GM12864 (cell line): ENCODE data around the gene ADIPOR2.

ENCODE experiments used
- DNase-seq: peaks from one replicate; pipeline ENCODE4 v3.0.0-alpha.2; 2011; ENCODE audit warnings: low read depth
- H3K4me3 ChIP-seq: 2 replicates; pipeline ENCODE4 v1.5.1; 2011; ENCODE audit warnings: mild to moderate bottlenecking, low read depth, low read length, control low read depth
- TF ChIP-seq, protein P1 (sequence below): IDR thresholded peaks from 2 replicates; pipeline ENCODE4 v1.5.1; 2011; ENCODE audit warnings: low read depth, mild to moderate bottlenecking, moderate library complexity, low read length, control low read depth, inconsistent platforms; ENCODE audit errors: missing control alignments

ADIPOR2 gene

DNA sequence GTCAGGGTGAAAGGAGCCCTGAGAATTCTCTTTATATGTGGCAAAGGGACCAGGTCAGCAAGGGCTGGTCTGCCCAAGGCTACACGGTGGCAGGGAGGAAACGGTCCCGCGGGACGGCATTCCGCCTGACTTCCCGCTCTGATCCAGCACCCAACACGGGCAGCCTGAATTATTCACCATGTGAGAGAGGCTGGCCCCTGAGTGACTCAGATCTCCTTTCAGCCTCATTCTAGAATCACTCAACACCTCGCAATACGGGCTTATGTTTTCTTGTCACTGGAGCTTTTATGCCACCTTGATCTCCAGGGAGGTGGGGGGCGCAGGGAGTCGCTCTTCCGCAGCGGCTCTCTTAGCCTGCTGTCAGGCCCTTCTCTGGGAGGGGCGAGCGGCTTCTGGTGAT lies 138.0 kb downstream of the ADIPOR2 start:
- TF ChIP-seq, protein P1, sequence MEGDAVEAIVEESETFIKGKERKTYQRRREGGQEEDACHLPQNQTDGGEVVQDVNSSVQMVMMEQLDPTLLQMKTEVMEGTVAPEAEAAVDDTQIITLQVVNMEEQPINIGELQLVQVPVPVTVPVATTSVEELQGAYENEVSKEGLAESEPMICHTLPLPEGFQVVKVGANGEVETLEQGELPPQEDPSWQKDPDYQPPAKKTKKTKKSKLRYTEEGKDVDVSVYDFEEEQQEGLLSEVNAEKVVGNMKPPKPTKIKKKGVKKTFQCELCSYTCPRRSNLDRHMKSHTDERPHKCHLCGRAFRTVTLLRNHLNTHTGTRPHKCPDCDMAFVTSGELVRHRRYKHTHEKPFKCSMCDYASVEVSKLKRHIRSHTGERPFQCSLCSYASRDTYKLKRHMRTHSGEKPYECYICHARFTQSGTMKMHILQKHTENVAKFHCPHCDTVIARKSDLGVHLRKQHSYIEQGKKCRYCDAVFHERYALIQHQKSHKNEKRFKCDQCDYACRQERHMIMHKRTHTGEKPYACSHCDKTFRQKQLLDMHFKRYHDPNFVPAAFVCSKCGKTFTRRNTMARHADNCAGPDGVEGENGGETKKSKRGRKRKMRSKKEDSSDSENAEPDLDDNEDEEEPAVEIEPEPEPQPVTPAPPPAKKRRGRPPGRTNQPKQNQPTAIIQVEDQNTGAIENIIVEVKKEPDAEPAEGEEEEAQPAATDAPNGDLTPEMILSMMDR, result no peak
- DNase-seq, result no peak
- H3K4me3 ChIP-seq, result no peak overlapping the region

DNA sequence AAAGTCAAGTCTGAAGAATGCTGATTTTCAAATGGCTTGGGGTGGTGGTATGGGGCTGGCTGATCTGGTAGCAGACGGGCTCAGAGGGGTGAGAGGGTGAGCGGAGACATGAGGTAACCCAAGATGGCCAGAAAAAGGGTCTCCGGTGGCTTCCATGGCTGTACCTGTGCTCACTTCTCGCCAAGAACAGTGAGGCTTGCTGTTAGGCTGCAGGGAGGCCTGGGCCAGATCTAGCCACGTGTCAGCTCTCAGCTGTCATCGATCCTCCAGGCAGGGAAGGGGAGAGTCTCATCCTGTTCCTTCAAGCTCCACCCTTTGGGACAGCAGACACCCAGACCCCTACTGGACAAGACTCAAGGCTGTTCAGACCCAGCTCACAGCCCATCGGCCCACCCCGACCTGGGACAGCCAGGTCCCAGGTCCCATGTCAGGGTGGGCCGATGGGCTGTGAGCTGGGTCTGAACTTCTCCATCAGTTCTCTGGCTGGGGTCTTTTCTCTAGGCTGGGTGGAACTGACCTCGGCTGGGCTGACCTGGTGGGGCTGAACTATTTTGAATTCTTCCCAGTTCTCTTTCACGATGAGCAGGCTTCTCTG lies 138.5 kb downstream of the ADIPOR2 start:
- no peak overlapping the region for H3K4me3 ChIP-seq
- TF ChIP-seq, protein P1, result no peak
- DNase-seq, result no peak

DNA sequence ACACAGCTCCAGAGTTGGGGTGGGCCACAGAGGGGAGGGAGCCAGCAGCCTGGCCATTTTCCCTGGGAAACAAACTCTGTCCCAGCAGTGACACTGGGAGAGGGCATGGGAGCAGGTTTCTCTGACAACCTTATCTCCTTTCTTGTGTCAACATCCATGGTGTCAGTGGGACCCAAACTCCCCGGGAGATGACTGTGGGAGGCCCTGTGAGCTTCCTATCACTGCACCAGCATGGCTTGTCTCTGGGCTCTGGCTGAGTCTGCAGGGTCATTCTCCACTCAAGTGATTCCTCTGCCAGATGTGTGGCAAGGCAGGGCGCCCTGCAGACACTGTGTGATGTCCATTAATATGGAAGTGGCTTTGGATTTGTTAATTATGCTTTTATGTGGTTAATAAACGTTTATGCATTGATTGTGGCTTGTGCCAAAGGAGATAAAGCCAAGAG lies 139.6 kb downstream of the ADIPOR2 start:
- H3K4me3 ChIP-seq, result no peak overlapping the region
- DNase-seq, result no peak
- TF ChIP-seq, protein P1, result no peak

DNA sequence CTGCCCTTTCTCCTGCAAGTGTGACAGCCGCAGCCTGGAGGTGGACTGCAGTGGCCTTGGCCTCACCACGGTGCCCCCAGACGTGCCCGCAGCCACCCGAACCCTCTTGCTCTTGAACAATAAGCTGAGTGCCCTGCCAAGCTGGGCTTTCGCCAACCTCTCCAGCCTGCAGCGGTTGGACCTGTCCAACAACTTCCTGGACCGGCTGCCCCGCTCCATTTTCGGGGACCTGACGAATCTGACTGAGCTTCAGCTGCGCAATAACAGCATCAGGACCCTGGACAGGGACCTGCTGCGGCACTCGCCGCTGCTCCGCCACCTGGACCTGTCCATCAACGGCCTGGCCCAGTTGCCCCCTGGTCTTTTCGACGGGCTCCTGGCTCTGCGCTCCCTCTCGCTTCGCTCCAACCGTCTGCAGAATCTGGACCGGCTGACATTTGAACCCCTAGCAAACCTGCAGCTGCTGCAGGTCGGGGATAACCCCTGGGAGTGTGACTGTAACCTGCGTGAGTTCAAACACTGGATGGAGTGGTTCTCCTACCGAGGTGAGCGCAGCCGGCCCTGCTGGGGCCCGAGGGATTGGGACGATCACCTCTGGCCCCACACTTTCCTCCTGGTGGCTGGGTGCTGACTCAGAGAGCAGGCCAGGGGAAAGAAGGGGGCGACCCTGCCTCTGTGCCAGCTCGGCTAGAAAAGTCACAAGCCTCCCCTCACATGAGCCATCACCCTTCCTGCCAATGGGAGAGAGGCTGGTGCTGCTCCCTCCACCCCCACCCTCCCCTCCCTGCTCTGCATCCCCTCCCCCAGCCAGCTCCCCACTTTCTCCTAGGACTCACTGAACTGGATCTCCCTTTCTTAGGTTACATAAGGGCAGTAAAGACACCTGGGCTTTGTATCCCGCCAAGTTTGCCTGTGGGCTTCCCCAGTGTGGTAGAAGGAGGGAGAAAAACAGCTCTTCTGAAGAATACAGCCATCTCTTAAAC lies 140.4 kb downstream of the ADIPOR2 start:
- H3K4me3 ChIP-seq, result no peak overlapping the region
- DNase-seq, result no peak
- TF ChIP-seq, protein P1, result no peak

DNA sequence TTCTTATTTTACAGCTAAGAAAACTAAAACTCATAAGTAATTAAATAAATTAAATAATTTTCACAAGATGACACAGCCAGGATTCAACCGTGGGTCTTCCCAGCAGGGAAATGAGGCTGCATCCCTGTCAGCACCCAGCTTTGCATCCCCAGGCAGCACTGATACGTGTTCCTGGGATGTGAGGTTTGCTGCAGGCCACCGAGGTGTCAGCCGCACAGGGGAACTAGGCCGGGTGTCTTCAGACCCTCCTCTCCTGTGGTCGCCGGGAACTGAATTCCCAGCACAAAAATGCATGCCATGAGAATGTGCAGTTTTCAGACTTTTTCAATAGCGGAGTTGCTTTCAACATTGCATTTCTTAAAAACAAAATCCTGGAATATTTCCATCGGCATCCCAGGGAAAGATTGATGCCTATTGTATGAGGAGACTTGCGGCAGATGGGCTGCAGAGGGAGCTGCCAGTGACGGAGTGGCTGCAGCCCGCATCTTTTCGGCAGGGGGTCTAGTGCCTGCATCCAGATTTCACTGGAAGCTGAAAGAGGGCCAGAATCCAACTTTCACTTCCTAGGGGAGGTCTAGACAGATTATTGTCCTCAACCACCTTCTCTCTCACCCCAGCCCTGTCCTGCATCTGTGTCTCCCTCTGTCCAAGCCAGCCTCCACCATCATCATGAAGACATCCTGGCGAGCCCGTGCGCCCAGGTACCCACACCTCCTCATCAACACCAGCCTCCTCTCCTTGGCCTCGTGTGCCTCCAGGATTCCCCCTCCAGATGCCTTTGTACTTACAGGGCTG lies 142.1 kb downstream of the ADIPOR2 start:
- DNase-seq, result no peak
- TF ChIP-seq, protein P1, result no peak
- H3K4me3 ChIP-seq, result no peak overlapping the region

DNA sequence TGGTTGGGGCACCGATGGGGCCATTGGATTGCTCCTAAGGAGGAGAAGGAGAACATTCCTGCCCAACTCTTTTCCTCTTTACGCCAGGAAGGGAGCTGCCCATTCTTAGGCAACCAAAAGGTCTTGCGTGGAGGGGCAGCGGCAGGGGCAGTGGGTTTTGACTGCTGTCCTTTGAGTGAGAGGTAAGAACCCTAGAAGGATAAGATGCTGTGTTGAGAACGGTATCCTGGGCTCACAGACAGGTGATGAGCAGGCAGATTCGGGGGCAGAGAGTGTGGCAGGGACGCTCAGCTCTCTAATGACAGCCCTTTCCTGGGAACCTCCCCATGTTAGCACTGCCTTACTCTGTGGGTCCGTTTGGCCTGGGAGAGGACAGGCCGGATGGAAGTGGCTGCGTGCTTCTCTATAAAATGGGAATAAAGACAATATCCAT lies 142.7 kb downstream of the ADIPOR2 start:
- H3K4me3 ChIP-seq, result no peak overlapping the region
- TF ChIP-seq, protein P1, result no peak
- no peak for DNase-seq
